H1 (cell line): ENCODE data around the gene ZNF148. TPM values are rescaled to one million over a fixed set of nuclear protein-coding genes. Genes with fewer than 3 reads are reported as not detected.

Source experiments
- CTCF ChIA-PET: fragments of 300-600 bp; sonication (Branson Sonifier 250); formaldehyde crosslinking; loops from one replicate; lab custom pipeline; 2021; ENCODE audit not compliant: partially characterized antibody; lab: Charles Lee
- POLR2A ChIA-PET: fragments of 300-600 bp; sonication (Branson Sonifier 250); formaldehyde crosslinking; loops from one replicate; lab custom pipeline; 2021; ENCODE audit warnings: inconsistent platforms; ENCODE audit not compliant: partially characterized antibody; lab: Charles Lee
- DNase-seq, 2 experiments: peaks; one replicate each; pipeline versions ENCODE4 v3.0.0 to v3.0.0-alpha.2; 2010 to 2022; ENCODE audit warnings: low spot score in 2 of 2, low read depth in 1 of 2, mixed read lengths in 1 of 2
- FAIRE-seq: peaks from 2 replicates; lab custom pipeline; 2011; peaks lifted over from hg19 to GRCh38; lab: Jason Lieb, UNC
- H2AFZ ChIP-seq: 2 replicates; pipeline ENCODE4 v1.8.1; 2012; ENCODE audit warnings: low read length, inconsistent platforms
- H2AK5ac ChIP-seq: 2 replicates; pipeline ENCODE4 v1.6.1; 2013; ENCODE audit warnings: low read depth, low read length
- H2BK120ac ChIP-seq: replicated peaks from 2 replicates; pipeline ENCODE3; 2013; ENCODE audit warnings: low read depth, low read length, inconsistent platforms
- H2BK12ac ChIP-seq: 2 replicates; pipeline ENCODE4 v1.6.1; 2013; ENCODE audit warnings: low read depth, low read length
- H2BK15ac ChIP-seq: 2 replicates; pipeline ENCODE4 v1.6.1; 2013; ENCODE audit warnings: low read length
- H2BK20ac ChIP-seq: 2 replicates; pipeline ENCODE4 v1.6.1; 2013; ENCODE audit warnings: low read length
- H2BK5ac ChIP-seq: 2 replicates; pipeline ENCODE4 v1.6.1; 2013; ENCODE audit warnings: low read depth, low read length
- H3K14ac ChIP-seq: 2 replicates; pipeline ENCODE4 v1.6.1; 2013; ENCODE audit warnings: inconsistent platforms; ENCODE audit not compliant: insufficient read length
- H3K18ac ChIP-seq: 2 replicates; pipeline ENCODE4 v1.6.1; 2013; ENCODE audit warnings: low read length; ENCODE audit errors: extremely low read depth
- H3K23ac ChIP-seq: 2 replicates; pipeline ENCODE4 v1.6.1; 2013; ENCODE audit warnings: inconsistent platforms; ENCODE audit not compliant: insufficient read length
- H3K23me2 ChIP-seq: 2 replicates; pipeline ENCODE4 v1.6.1; 2013; ENCODE audit warnings: low read depth, low read length
- H3K27ac ChIP-seq: 2 replicates; pipeline ENCODE4 v1.6.1; 2011; ENCODE audit warnings: low read depth, low read length, inconsistent platforms
- H3K27me3 ChIP-seq, 4 experiments: replicated peaks in 1 of 4; 1 replicate in 1 of 4; 2 replicates in 3 of 4; pipeline versions ENCODE4 v1.6.1 to v1.8.1; 2011 to 2013; ENCODE audit warnings: low read length in 3 of 4, mild to moderate bottlenecking in 3 of 4, inconsistent platforms in 2 of 4, mixed read lengths in 2 of 4, moderate library complexity in 1 of 4; ENCODE audit not compliant: control insufficient read depth in 3 of 4, insufficient read depth in 3 of 4; ENCODE audit errors: extremely low read depth in 1 of 4
- H3K36me3 ChIP-seq, 4 experiments: 2 replicates each; pipeline versions ENCODE4 v1.6.1 to v1.8.1; 2011 to 2013; ENCODE audit warnings: mild to moderate bottlenecking in 4 of 4, low read length in 3 of 4, moderate library complexity in 2 of 4, control low read depth in 1 of 4, inconsistent platforms in 1 of 4; ENCODE audit not compliant: insufficient read depth in 4 of 4, control insufficient read depth in 2 of 4
- H3K4ac ChIP-seq: replicated peaks from 2 replicates; pipeline ENCODE3; 2013; ENCODE audit warnings: low read length, low read depth, mixed read lengths, inconsistent platforms; ENCODE audit not compliant: insufficient read length
- H3K4me1 ChIP-seq, 4 experiments: replicated peaks in 1 of 4; 1 replicate in 1 of 4; 2 replicates in 3 of 4; pipeline versions ENCODE4 v1.6.1 to v1.8.1; 2011 to 2013; ENCODE audit warnings: low read length in 3 of 4, inconsistent platforms in 2 of 4, mixed read lengths in 1 of 4; ENCODE audit not compliant: insufficient read depth in 4 of 4, control insufficient read depth in 3 of 4
- H3K4me2 ChIP-seq, 2 experiments: 2 replicates each; pipeline versions ENCODE4 v1.6.1 to v1.8.1; 2011 to 2013; ENCODE audit warnings: low read depth in 2 of 2, low read length in 2 of 2, control low read depth in 1 of 2, inconsistent platforms in 1 of 2, mild to moderate bottlenecking in 1 of 2; ENCODE audit not compliant: insufficient read depth in 1 of 2
- H3K4me3 ChIP-seq, 4 experiments: fragments of 200-600, 300-600 bp in 1 of 4; sonication (generic), shearing (Covaris generic), sonication (Bioruptor Twin) in 1 of 4; 2 replicates each; pipeline versions ENCODE4 v1.5.1 to v1.8.1; 2011 to 2016; ENCODE audit warnings: low read length in 4 of 4, low read depth in 3 of 4, control low read depth in 2 of 4, inconsistent platforms in 2 of 4, mild to moderate bottlenecking in 2 of 4, mixed read lengths in 1 of 4, moderate library complexity in 1 of 4; ENCODE audit not compliant: insufficient read depth in 2 of 4; ENCODE audit errors: extremely low read depth in 1 of 4
- H3K56ac ChIP-seq: replicated peaks from 2 replicates; pipeline ENCODE3; 2013; ENCODE audit warnings: low read depth, mild to moderate bottlenecking, mixed read lengths, low read length, inconsistent platforms; ENCODE audit not compliant: insufficient read length
- H3K79me1 ChIP-seq: 2 replicates; pipeline ENCODE4 v1.6.1; 2013; ENCODE audit warnings: low read depth, low read length, control low read depth
- H3K79me2 ChIP-seq, 2 experiments: 2 replicates each; pipeline versions ENCODE4 v1.6.1 to v1.8.1; 2012 to 2013; ENCODE audit warnings: low read length in 2 of 2, mild to moderate bottlenecking in 2 of 2, inconsistent platforms in 1 of 2; ENCODE audit not compliant: insufficient read depth in 2 of 2, control insufficient read depth in 1 of 2
- H3K9ac ChIP-seq, 4 experiments: replicated peaks in 1 of 4; 1 replicate in 1 of 4; 2 replicates in 3 of 4; pipeline versions ENCODE4 v1.6.1 to v1.8.1; 2011 to 2013; ENCODE audit warnings: low read depth in 3 of 4, low read length in 3 of 4, control low read depth in 2 of 4, mild to moderate bottlenecking in 2 of 4, moderate library complexity in 2 of 4, inconsistent platforms in 1 of 4; ENCODE audit errors: extremely low read depth in 1 of 4
- H3K9me3 ChIP-seq, 2 experiments: 2 replicates each; pipeline versions ENCODE4 v1.6.1 to v1.8.1; 2012 to 2013; ENCODE audit warnings: mild to moderate bottlenecking in 2 of 2, moderate library complexity in 2 of 2, control low read depth in 1 of 2, inconsistent platforms in 1 of 2, low read depth in 1 of 2, low read length in 1 of 2, mixed read lengths in 1 of 2; ENCODE audit not compliant: insufficient read depth in 2 of 2
- H4K20me1 ChIP-seq, 2 experiments: replicated peaks in 1 of 2; 2 replicates each; pipeline versions ENCODE3 to v1.8.1; 2011 to 2013; ENCODE audit warnings: inconsistent platforms in 2 of 2, low read length in 2 of 2, mild to moderate bottlenecking in 1 of 2; ENCODE audit not compliant: insufficient read depth in 2 of 2, control insufficient read depth in 1 of 2
- H4K5ac ChIP-seq: 2 replicates; pipeline ENCODE4 v1.6.1; 2013; ENCODE audit warnings: low read length, low read depth, mixed read lengths, inconsistent platforms; ENCODE audit not compliant: insufficient read length
- H4K8ac ChIP-seq: 2 replicates; pipeline ENCODE4 v1.8.0; 2013; ENCODE audit warnings: mild to moderate bottlenecking, moderate library complexity, low read length, inconsistent platforms; ENCODE audit not compliant: insufficient read depth; ENCODE audit errors: extremely low read depth
- H4K91ac ChIP-seq: replicated peaks from 2 replicates; pipeline ENCODE3; 2013; ENCODE audit warnings: low read length, mixed read lengths, inconsistent platforms; ENCODE audit not compliant: insufficient read length
- ASH2L ChIP-seq: fragments of 200-600, 300-600 bp; sonication (generic); IDR thresholded peaks from one replicate; pipeline ENCODE4 v1.7.1; 2017; ENCODE audit warnings: low read length
- CBX5 ChIP-seq: fragments of 300-800, 300-1000 bp; sonication (generic); IDR thresholded peaks from 2 replicates; pipeline ENCODE4 v1.7.1; 2016; ENCODE audit warnings: antibody characterized with exemption, low read length, low read depth
- CEBPB ChIP-seq: IDR thresholded peaks from 2 replicates; pipeline ENCODE4 v1.6.1; 2012; ENCODE audit warnings: low read depth, low read length
- CTBP2 ChIP-seq: IDR thresholded peaks from 2 replicates; pipeline ENCODE4 v1.7.0; 2011; ENCODE audit warnings: borderline replicate concordance, mild to moderate bottlenecking, moderate library complexity, mixed read lengths, low read length; ENCODE audit not compliant: insufficient read depth, insufficient read length
- EGR1 ChIP-seq: IDR thresholded peaks from 2 replicates; pipeline ENCODE4 v1.6.1; 2011; ENCODE audit warnings: low read depth, low read length, borderline replicate concordance
- EP300 ChIP-seq, 2 experiments: IDR thresholded peaks; 1 replicate in 1 of 2; 2 replicates in 1 of 2; pipeline ENCODE4 v1.6.1; 2011 to 2012; ENCODE audit warnings: low read depth in 2 of 2, low read length in 2 of 2, mild to moderate bottlenecking in 2 of 2, borderline replicate concordance in 1 of 2, inconsistent platforms in 1 of 2, moderate library complexity in 1 of 2
- FOSL1 ChIP-seq: IDR thresholded peaks from 2 replicates; pipeline ENCODE4 v1.6.1; 2011; ENCODE audit warnings: mild to moderate bottlenecking, low read depth, low read length, moderate library complexity; ENCODE audit not compliant: insufficient read depth
- KDM5A ChIP-seq: fragments of 200-600 bp; IDR thresholded peaks from 2 replicates; pipeline ENCODE4 v1.7.1; 2012; ENCODE audit warnings: mild to moderate bottlenecking, low read length, inconsistent platforms, mixed read lengths
- SIN3A ChIP-seq, 2 experiments: IDR thresholded peaks in 1 of 2; conservative IDR thresholded peaks in 1 of 2; 2 replicates each; pipeline ENCODE4 v1.6.1; 2011 to 2012; ENCODE audit warnings: low read length in 2 of 2, improper control_type of control experiment in 1 of 2, low read depth in 1 of 2, mild to moderate bottlenecking in 1 of 2
- SRF ChIP-seq: IDR thresholded peaks from 2 replicates; pipeline ENCODE4 v1.6.1; 2011; ENCODE audit warnings: mild to moderate bottlenecking, low read depth, low read length, moderate library complexity
- TCF12 ChIP-seq: IDR thresholded peaks from 2 replicates; pipeline ENCODE4 v1.6.1; 2011; ENCODE audit warnings: low read depth, mild to moderate bottlenecking, low read length
- WGBS, 2 experiments: shearing (Covaris generic) in 1 of 2; methylation state at CpG; one replicate each; pipeline versions ENCODE4 v1.1.6 to v1.1.7; 2013 to 2015; ENCODE audit warnings: low lambda C conversion rate in 2 of 2, mixed read lengths in 2 of 2, inconsistent platforms in 1 of 2, low coverage in 1 of 2, missing lambda C conversion rate in 1 of 2; ENCODE audit not compliant: insufficient replicate concordance in 2 of 2, insufficient coverage in 1 of 2, insufficient read length in 1 of 2; ENCODE audit errors: extremely low coverage in 1 of 2, missing lambda C conversion rate in 1 of 2; 5-methylcytosine and 5-hydroxymethylcytosine counted together
- polyA plus RNA-seq, 7 experiments: library from polyadenylated mRNA; depleted of rRNA in 3 of 7; stranded (reverse) in 5 of 7; unstranded in 2 of 7; fragments of >200 nt in 5 of 7; fragments of 200-250 nt in 2 of 7; gene quantifications; 1 replicate in 5 of 7; 2 replicates in 1 of 7; 4 replicates in 1 of 7; pipeline versions ENCODE4 v1.2.1 to v1.2.3, GENCODE V29; 2011 to 2013; ENCODE audit warnings: missing spikeins in 2 of 7, mixed read lengths in 2 of 7
- total RNA-seq: library from RNA; stranded (reverse); fragmentation: NEBNext Ultra II Directional; extraction: Animal tissue kit (Norgen Biotek cat#: 25700); gene quantifications from 2 replicates; pipeline ENCODE4 v1.2.1, GENCODE V29; 2021

The ZNF148 gene
- total and polyA plus RNA-seq, 2 of the 8 experiments (the other 6 are each of a cell fraction or from before 2014, with no cell fraction given) = 3.7 to 22.6 TPM

- Histone ChIP-seq H3K4ac (no peak overlapping the region), H2BK20ac (no peak overlapping the region), H3K4me2 (no peak overlapping the region), H4K5ac (no peak overlapping the region), H3K9ac (no peak overlapping the region), H2BK15ac (no peak overlapping the region), H2BK120ac (no peak overlapping the region), H3K27me3 (no peaks in the 10 kb centered on the region), H3K14ac (no peak overlapping the region), H3K36me3 (no peaks in the 10 kb centered on the region), H3K79me1 (no peaks in the 10 kb centered on the region), H3K4me3 (no peak overlapping the region), H4K20me1 (no peaks in the 10 kb centered on the region), H3K27ac (no peak overlapping the region), H3K9me3 (no peaks in the 10 kb centered on the region), H3K79me2 (no peaks in the 10 kb centered on the region), H2BK12ac (no peak overlapping the region), H2AK5ac (no peak overlapping the region), H3K23ac (no peak overlapping the region), H2BK5ac (no peak overlapping the region), H3K4me1 (no peaks in the 10 kb centered on the region), H2AFZ (no peak overlapping the region), H3K18ac (no peak overlapping the region), H4K8ac (no peak overlapping the region), H3K56ac (no peak overlapping the region), H4K91ac (no peak overlapping the region), H3K23me2 (no peaks in the 10 kb centered on the region)
- no peak for DNase-seq
- 93% methylated on average over 8 of the region's 8 CpGs; no CpG with 5 or more reads in 1 of the 2 experiments for WGBS, 2 experiments
- ChIA-PET CTCF (interaction anchor here (1.0 to 2.0 kb wide), 3 partner anchors 11 to 22 kb away, joined by 3 to 9 read pairs (median 4); no protein-coding TSS in a partner anchor), POLR2A (no interaction called here)
- FAIRE-seq = no peak
- TF ChIP-seq CTBP2 (no peak), CBX5 (no peak), EGR1 (no peak), ASH2L (no peak), KDM5A (no peak), EP300 (IDR thresholded peaks at IDR 0.05; ENCODE audit: borderline replicate concordance in 1 of 2, low read depth in 2 of 2, low read length in 2 of 2) (no peak), CEBPB (no peak), FOSL1 (no peak), TCF12 (no peak), SIN3A (conservative IDR thresholded peaks at IDR 0.05 in 1 of 2, IDR thresholded peaks at IDR 0.05 in 1 of 2; ENCODE audit: low read depth in 1 of 2, low read length in 2 of 2) (no peak), SRF (no peak)
Measured at GRCh38 chr3:125414669-125415068, 39.5 kb upstream of the ZNF148 start.
